Stimulated activated CD8-positive, alpha-beta memory T cell treated with anti-CD3 and anti-CD28 coated beads, Interleukin-15, amount 100 ng/mL, for 4 hours (primary cell): ENCODE data around the gene FMN2.

Experiments
- DNase-seq, 2 donors: peaks; one replicate each; pipeline ENCODE4 v3.0.0-alpha.2; 2020; ENCODE audit warnings: low read depth in 2 of 2

The FMN2 gene

DNA sequence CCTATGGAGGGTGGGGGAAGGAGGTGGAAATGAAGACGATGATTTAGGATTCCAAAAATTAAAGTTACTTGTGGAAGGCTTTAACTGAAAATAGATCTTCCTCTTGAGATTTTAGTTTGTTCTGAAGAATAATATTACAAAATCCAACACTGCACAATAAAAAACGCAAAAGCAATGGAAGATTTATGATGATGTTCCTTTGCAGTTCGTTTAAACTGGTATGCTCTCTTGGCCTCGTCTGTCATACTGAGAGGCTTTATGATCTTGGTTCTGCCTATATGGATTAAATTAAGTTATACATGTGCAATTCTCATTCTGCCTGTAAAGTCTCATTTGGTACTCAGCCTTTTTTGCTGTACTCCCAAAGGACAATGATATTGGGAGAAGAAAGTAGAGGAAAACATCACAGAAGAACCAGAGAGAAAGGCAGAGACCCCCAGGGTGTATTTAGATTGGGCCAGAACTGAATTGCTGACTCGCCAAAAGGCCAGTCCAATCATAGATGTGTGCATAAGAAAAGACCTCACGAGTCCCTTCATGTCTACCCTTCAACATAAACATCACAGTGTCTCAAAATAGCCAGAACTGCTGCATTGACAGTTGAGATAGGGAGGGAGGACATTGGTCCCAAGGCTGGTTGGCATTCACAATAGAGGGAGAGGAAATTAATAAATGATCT lies 331.7 kb downstream of the FMN2 start:
- no peak for DNase-seq

- no peak for DNase-seq
Measured at GRCh38 chr1:240424740-240425464, 333.2 kb downstream of the FMN2 start.

DNA sequence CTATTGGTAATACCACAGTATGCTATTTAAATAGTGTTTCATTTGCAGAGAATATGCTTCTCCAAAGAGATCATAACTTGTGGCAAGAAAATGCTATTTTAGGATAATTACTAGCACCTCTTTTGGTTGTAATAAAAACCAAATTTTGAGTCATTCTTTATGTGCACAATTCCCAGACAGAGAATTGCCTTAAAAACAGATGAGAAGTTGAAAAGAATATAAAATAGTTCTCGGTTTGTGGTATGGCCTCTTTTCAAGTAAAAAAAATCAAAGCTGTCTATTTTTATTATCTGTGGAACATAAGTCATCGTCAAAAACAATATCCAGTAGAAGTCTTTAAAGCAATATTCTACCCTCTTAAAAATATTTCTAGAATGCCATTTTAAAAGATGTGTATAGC lies 334.4 kb downstream of the FMN2 start:
- no peak for DNase-seq

DNA sequence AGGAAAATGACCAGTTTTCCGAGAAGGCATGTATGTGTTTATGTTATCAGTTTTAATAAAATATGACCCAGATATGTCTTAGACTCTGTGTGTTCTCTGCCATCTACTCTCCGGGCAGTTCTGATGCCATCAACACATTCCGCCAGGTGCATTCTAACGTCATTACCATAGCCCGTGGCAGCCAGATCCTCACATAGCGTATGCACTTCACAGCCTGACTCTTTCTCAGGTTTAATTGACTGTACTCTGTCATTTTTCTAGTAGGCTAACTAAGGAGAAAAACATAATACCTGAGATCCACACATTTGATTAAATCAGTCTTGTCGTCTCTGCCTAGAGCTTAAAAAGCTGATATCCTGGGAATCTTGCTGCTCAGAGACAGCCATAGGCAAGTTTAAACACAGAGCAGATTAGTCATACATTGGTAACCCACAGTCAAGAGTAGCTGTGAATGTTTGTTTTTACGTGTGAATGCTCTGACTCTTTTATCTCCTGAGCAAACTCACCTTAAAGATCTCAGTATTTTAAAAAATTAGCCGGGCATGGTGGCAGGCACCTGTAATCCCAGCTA lies 344.4 kb downstream of the FMN2 start:
- no peak for DNase-seq

GRCh38 chr1:240441669-240442068 lies 350.0 kb downstream of the FMN2 start:
- DNase-seq, result no peak

DNA sequence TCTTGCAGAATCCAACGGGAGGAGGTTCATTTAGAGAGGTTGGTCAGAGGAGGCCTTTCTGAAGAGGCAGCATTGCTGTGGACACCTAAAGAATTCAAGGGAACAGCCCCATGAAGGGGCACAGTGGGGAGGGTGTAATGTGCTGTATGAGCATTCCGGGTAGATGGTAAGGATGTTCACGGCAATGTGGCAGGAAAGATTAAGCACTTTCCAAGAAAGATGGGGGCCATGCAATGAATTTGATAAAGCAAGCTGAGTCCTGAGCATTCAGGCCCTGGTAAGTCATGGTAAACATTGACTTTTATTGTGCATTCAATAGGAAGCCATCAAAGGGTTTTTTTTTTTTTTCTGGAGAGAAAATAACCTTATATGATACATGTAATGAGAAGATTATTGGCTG lies 353.7 kb downstream of the FMN2 start:
- DNase-seq, result no peak

GRCh38 chr1:240455228-240455821 lies 363.6 kb downstream of the FMN2 start:
- no peak for DNase-seq

GRCh38 chr1:240457203-240457602 lies 365.5 kb downstream of the FMN2 start:
- no peak for DNase-seq

DNA sequence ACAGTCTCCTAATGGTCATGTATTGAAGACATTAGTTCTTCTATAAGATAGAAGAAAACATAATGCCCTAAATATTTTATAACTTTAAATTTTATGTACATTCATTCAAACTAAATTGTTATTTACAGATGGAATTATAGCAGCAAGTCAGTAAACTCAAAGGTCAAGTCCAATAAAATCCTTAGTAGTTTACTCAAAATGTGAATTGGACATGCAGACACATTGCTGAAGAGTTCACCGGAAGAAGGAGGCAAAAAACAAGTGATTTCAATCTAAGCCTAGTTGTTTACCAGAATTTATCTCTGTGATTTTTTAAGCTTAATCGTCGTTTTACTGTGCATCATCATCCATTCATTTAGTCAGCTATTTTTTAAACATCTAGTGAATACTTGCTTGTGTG lies 370.6 kb downstream of the FMN2 start:
- no peak for DNase-seq

DNA sequence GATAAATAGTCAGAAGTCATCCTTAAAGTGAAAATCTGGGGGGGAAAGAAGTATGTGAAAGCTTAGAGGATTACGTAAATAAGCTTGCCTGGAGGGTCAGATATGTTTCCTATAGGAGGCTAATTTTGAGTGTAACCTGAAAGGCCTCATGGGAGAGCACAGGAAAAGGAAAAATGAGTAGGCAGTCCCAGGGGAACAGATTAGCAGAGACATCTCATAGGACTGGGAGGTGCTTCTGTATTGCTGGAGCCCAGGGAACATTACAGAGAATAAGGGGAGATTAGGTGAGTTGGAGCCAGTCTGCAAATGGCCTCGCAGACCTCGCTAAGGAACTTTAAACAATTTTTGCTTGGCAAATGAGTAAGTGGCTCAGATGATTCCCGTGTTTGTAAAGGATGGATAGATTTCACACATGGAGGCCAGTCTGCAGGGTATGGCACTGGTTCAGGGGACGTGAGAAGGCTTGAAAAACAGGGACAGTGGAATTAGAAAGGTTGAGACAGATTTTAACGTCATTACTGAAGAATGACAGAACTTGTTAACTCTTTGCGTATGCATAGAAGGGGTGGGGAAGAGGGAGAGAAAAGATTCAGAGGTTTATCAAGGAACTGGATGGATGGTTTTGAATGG lies 371.2 kb downstream of the FMN2 start:
- no peak for DNase-seq

GRCh38 chr1:240464099-240464498 lies 372.4 kb downstream of the FMN2 start:
- DNase-seq, result no peak

DNA sequence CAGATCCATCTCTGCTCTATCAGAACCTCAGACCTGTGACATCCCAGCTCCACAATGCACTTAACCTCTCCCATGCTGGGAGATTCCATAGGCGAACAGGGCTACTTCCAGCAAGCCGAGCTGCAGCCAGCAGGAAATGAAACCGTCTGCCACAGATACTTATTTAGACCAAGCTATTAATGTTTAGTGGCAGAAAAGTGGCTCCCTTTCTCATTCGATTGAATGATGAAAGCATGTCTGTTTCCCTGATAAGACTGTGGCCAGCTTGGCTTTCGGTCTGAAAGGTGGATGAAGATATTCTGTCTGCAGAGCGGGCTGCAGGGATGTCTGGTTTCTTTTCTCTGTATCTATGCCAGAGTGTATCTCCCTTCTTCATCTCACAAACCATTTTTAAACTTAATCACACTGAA lies 373.9 kb downstream of the FMN2 start:
- no peak for DNase-seq

DNA sequence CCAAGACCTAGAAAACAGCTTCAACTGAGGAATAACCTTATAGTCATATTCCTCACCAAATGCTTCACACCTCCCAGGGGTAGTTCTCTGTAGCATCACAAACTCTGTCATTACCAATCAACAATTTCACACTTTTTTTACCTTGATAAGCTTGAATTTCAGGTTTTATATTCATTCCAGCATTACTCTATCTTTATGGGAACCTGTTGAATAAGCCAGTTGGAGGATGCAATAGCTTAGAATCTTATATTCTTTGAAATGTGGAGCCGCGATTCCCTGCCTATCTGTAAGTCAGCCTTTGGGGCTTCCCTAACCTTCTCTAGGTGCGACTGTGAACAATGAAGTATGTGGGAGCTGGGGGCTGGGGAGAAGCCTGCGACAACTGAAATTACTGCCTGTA lies 374.8 kb downstream of the FMN2 start:
- DNase-seq, result no peak

- no peak for DNase-seq
Measured at GRCh38 chr1:240467895-240468294, 376.2 kb downstream of the FMN2 start.

DNA sequence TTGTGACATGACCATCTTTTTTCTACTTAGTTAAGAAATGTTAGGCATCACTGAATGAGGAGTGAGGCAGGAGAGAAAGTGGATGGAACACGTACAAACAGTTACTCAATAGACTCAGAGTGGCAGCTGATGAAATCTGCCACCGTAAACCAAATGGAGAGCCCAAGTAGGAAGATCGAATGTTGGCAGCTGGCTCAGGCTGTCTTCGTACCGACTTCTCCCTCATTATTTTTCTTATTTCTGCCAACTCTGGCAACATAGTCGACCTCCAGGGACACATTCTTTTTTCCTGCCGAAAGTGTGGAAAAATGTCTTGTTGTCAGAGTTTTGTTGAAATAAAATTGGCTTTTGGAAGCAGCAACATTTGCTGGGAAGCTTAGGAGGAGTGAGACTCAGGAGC lies 377.0 kb downstream of the FMN2 start:
- no peak for DNase-seq

DNA sequence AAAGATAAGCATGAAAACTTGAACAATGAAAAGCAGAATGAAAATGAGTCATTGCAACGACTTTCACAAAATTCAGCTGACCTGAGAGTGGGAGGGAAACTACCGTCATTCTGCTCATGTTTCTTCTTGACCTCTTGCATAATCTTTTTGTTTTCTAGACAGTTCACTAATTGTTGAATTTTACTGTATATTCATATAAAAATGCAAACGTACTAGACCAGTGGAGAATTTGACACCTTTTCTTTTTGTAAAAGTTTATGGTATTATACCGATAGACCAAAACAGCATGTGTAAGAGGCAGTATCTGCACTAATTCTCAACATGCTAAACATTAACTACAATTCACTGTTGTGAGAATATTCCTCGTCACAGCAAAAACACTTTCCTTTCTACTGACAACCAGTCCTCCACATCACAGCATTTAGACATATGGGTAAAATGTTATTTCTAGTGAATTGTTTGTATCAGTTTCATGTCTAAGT lies 382.5 kb downstream of the FMN2 start:
- no peak for DNase-seq

DNA sequence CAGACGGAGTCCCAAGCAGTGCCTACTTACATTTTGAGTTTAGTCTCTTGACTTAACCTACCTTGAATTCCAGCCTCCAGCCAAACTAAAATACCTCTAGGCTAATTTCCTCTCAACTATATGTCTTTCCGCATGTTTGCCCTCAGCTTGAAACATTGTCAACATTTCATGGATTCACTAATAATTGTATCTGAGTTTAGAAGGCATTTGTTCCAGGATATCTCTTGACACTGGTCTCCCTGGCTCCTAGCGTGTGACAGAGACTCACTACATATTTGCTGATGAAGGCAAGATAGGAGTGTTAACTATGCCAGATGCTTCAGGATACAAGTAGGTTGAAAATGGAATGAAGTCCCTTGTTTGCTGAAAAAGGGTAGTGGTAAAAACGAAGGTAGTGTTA lies 384.1 kb downstream of the FMN2 start:
- DNase-seq, result no peak

DNA sequence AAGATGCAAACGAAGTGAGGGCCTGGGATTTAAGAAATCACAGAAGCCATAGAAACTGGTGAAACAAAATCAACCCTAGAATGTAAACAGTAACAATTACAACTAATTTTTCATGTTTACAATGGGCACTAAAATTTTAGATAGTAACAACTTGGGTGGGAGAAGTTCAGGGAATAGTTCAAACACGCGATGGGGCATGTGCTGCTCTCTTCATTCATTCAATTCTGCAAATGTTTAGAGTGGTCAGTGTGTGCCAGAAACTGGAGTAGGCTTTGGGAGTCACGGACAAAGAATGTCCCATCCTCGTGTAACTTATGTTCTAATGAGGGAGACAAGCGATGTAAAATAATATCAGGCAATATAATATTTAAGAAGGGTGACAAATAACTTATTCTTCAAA lies 386.9 kb downstream of the FMN2 start:
- no peak for DNase-seq

- DNase-seq, result no peak
Measured at GRCh38 chr1:240484804-240485443, 393.2 kb downstream of the FMN2 start.

- no peak for DNase-seq
Measured at GRCh38 chr1:240486611-240487010, 394.9 kb downstream of the FMN2 start.

- DNase-seq, result no peak
Measured at GRCh38 chr1:240487493-240487892, 395.8 kb downstream of the FMN2 start.

- no peak for DNase-seq
Measured at GRCh38 chr1:240491156-240491555, 399.5 kb downstream of the FMN2 start.
